Esophagus squamous epithelium (tissue), 5 donors: ENCODE measurements around the gene NSUN3. TPM values are rescaled to one million over a fixed set of nuclear protein-coding genes. Genes with fewer than 3 reads are reported as not detected.

Experiments
- DNase-seq: peaks from one replicate; lab custom pipeline; 2025; lab: John Stamatoyannopoulos, UW
- H3K27ac ChIP-seq, 4 donors: fragments of 200-600 bp; sonication (generic); one replicate each; pipeline ENCODE4 v1.5.1; 2016 to 2019; ENCODE audit warnings: mild to moderate bottlenecking in 1 of 4
- H3K27me3 ChIP-seq, 4 donors: fragments of 200-600 bp; sonication (generic); 1 replicate in 3 of 4; 2 replicates in 1 of 4; pipeline versions ENCODE4 v1.5.1 to v1.6.0; 2017 to 2021; ENCODE audit warnings: antibody characterized with exemption in 1 of 4
- H3K36me3 ChIP-seq, 3 donors: fragments of 200-600 bp; sonication (generic); one replicate each; pipeline ENCODE4 v1.5.1; 2016 to 2019
- H3K4me1 ChIP-seq, 3 donors: fragments of 200-600 bp; sonication (generic); one replicate each; pipeline ENCODE4 v1.5.1; 2017 to 2019
- H3K4me3 ChIP-seq, 4 donors: fragments of 200-600 bp; sonication (generic); 1 replicate in 3 of 4; 2 replicates in 1 of 4; pipeline ENCODE4 v1.5.1; 2016 to 2019; ENCODE audit warnings: mild to moderate bottlenecking in 2 of 4, moderate library complexity in 1 of 4
- H3K9me3 ChIP-seq, 3 donors: fragments of 200-600 bp; sonication (generic); one replicate each; pipeline ENCODE4 v1.5.1; 2016 to 2019
- CTCF ChIP-seq, 6 experiments: fragments of 450-650 bp in 4 of 6; fragments of 200-600 bp in 2 of 6; sonication (generic) in 2 of 6; IDR thresholded peaks; one replicate each; pipeline ENCODE4 v1.5.1; 2016 to 2019; ENCODE audit warnings: antibody characterized with exemption in 6 of 6, mild to moderate bottlenecking in 4 of 6, moderate library complexity in 4 of 6
- POLR2A ChIP-seq, 4 donors: fragments of 450-650 bp; IDR thresholded peaks; one replicate each; pipeline ENCODE4 v1.6.1; 2017; ENCODE audit warnings: antibody characterized with exemption in 4 of 4, mild to moderate bottlenecking in 4 of 4, moderate library complexity in 3 of 4
- WGBS, 2 donors: methylation state at CpG; one replicate each; pipeline ENCODE4 v1.1.5; 2018; 5-methylcytosine and 5-hydroxymethylcytosine counted together
- intact Hi-C: fragments of 100-400 bp; cut with DNase I; formaldehyde crosslinking; loops from one replicate; pipeline ENCODE4 v1.15.0; 2022
- total RNA-seq, 4 donors: library from RNA; depleted of rRNA; stranded (reverse); fragments of >200 nt; gene quantifications; one replicate each; pipeline ENCODE4 v1.1.0, GENCODE V29; 2016
- donor health status: DM: yes; HTN: yes; CAD: no.

The NSUN3 gene
- total RNA-seq, 4 donors from 2014 or later, result 3.6 to 13.2 (median 6.7) TPM

GRCh38 chr3:94064243-94064860, 1.5 kb downstream of the NSUN3 start:
- no peaks in the 10 kb centered on the region for H3K9me3 ChIP-seq
- no peak for TF ChIP-seq POLR2A (IDR thresholded peaks at IDR 0.05)
- no peak for TF ChIP-seq CTCF (IDR thresholded peaks at IDR 0.05)
- H3K27ac ChIP-seq, result peak overlapping the region in 1 of 4 donors; percentile 90
- DNase-seq, result no peak
- peak overlapping the region in 2 of 4 donors; percentile 72 to 77 for H3K4me3 ChIP-seq
- no peaks in the 10 kb centered on the region for H3K27me3 ChIP-seq
- intact Hi-C loops, result loop anchor here (10.0 kb wide), 1 partner anchor 60 kb away; no protein-coding TSS in a partner anchor
- H3K36me3 ChIP-seq, result peaks cover 0 to 33% (median 0%) of the 10 kb centered on the region in 3 donors
- peaks cover 0 to 35% (median 21%) of the 10 kb centered on the region in 3 donors for H3K4me1 ChIP-seq
- 78 to 79% methylated on average over 6 of the region's 6 CpGs for WGBS, 2 donors

GRCh38 chr3:94065122-94065521, 2.3 kb downstream of the NSUN3 start:
- no peak for DNase-seq
- Histone ChIP-seq H3K27ac (no peak overlapping the region), H3K9me3 (no peaks in the 10 kb centered on the region), H3K27me3 (no peaks in the 10 kb centered on the region), H3K4me3 (no peak overlapping the region), H3K4me1 (peaks cover 0 to 35% (median 21%) of the 10 kb centered on the region in 3 donors), H3K36me3 (peaks cover 0 to 25% (median 0%) of the 10 kb centered on the region in 3 donors)
- WGBS, 2 donors, result 39 to 50% methylated on average over 1 of the region's 1 CpG
- intact Hi-C loops, result loop anchor here (10.0 kb wide), 1 partner anchor 60 kb away; no protein-coding TSS in a partner anchor
- TF ChIP-seq CTCF (IDR thresholded peaks at IDR 0.05), result no peak
- no peak for TF ChIP-seq POLR2A (IDR thresholded peaks at IDR 0.05)

DNA sequence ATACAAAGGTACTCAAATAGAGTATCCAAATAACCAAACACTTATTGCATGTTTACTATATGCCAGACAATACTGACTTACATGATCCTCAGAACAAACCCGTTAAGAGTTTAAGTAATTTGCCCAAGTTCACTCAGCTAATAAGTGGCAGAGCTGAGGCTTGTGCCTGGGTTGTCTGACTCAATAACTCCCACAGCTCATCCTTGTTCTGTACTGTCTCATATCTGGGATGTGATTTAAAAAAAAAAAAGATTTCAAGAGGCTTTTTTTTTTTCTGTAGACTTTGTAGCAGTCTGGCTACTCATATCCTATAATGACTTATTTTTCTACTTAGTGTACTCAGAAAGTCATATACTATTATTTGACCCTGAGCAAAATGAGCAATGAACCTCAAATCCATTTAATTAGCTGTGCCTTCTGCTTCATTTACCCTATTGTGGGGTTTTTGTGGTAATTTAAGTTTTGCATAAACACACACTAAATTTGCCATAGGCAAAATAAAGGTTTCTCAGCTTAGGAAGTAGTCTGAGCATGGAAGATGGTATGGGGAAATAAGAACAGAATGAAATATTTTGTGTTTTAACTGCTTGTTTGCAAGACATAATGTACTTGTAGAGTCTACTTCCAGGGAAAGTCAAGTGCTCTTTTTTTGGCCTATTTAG, 3.1 kb downstream of the NSUN3 start:
- Histone ChIP-seq H3K27me3 (no peaks in the 10 kb centered on the region), H3K36me3 (peaks cover 0 to 26% (median 0%) of the 10 kb centered on the region in 3 donors), H3K4me1 (peaks cover 0 to 35% (median 21%) of the 10 kb centered on the region in 3 donors), H3K4me3 (no peak overlapping the region), H3K9me3 (no peaks in the 10 kb centered on the region), H3K27ac (no peak overlapping the region)
- TF ChIP-seq CTCF (IDR thresholded peaks at IDR 0.05), result no peak
- TF ChIP-seq POLR2A (IDR thresholded peaks at IDR 0.05), result no peak
- intact Hi-C loops, result loop anchor here (10.0 kb wide), 1 partner anchor 61 kb away; no protein-coding TSS in a partner anchor
- no peak for DNase-seq
- 77 to 80% methylated on average over 1 of the region's 1 CpG for WGBS, 2 donors

DNA sequence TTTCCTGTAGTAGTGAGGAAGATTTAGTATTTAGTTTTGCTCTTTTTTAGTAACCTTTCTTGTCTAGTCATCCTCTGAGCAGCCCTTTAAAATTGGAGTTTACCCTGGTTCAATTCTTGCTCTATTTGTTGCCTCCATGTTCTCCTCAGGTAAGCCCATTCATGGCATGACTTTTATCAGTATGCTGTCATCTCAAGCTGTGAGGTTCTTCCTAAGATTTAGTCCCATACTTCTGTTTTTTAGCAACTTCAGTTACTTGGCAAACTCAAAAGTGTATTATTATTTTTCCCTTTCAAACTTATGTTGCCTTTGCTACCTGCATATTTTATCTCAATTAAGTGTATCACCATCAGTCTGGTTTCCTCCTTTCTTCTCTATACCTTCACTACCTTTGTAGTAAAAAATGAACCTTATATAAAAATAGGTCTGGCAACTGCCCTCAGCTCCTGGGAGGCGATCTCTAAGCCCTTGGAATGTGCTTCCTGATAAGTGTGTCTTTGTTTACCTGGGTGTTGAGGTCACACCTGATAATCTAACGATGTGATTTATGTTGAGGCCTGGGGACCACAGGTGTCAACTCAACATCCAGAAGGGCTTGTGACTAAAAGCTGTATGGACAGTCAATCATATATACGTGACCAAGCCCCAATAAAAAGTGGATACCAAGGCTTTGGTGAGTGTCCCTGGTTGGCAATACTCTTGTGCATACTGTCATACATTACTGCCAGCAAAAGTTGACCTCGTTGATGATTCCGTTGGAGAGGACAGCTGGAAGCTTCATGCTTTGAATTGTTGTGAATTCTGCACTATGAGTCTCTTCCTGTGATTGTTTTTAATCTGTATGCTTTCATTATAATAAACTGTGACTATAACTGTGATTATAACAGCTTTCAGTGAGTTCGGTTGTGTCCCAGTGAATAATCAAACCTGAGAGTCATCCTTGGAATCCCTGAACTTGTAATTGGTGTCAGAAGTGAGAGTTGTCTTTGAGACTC, 3.9 kb downstream of the NSUN3 start:
- TF ChIP-seq CTCF (IDR thresholded peaks at IDR 0.05) (no peak), POLR2A (IDR thresholded peaks at IDR 0.05) (no peak)
- Histone ChIP-seq H3K27me3 (no peaks in the 10 kb centered on the region), H3K27ac (no peak overlapping the region), H3K36me3 (peaks cover 0 to 31% (median 0%) of the 10 kb centered on the region in 3 donors), H3K4me1 (peaks cover 0 to 33% (median 21%) of the 10 kb centered on the region in 3 donors), H3K4me3 (no peak overlapping the region), H3K9me3 (no peaks in the 10 kb centered on the region)
- DNase-seq, result no peak
- intact Hi-C loops, result loop anchor here (10.0 kb wide), 1 partner anchor 62 kb away; no protein-coding TSS in a partner anchor
- WGBS, 2 donors, result 77 to 79% methylated on average over 4 to 6 of the region's 6 CpGs
